ENCODE results near the gene LANCL2. TPM values are rescaled to one million over a fixed set of nuclear protein-coding genes. Genes with fewer than 3 reads are reported as not detected.

LANCL2 gene
- total RNA-seq, 1 donor from 2014 or later = 6.2 TPM

GRCh38 chr7:55475855-55476803 lies 111.0 kb downstream of the LANCL2 start:
- no peak for DNase-seq (ENCODE audit: missing footprints)
- intact Hi-C loops (cut with DNase I) = no loop called here
- ATAC-seq = no peak

GRCh38 chr7:55476852-55477780 lies 112.0 kb downstream of the LANCL2 start:
- intact Hi-C loops (cut with DNase I) = no loop called here
- ATAC-seq = no peak
- no peak for DNase-seq (ENCODE audit: missing footprints)

- intact Hi-C loops (cut with DNase I) = no loop called here
- DNase-seq (ENCODE audit: missing footprints) (no peak), ATAC-seq (peak; percentile 48)
Measured at GRCh38 chr7:55477781-55478374, 112.7 kb downstream of the LANCL2 start.

- ATAC-seq (peak; percentile 29), DNase-seq (ENCODE audit: missing footprints) (no peak)
- intact Hi-C loops (cut with DNase I) = no loop called here
Measured at GRCh38 chr7:55478700-55479099, 113.6 kb downstream of the LANCL2 start.

GRCh38 chr7:55481155-55481554 lies 116.0 kb downstream of the LANCL2 start:
- no peak for DNase-seq (ENCODE audit: missing footprints)
- ATAC-seq = no peak
- intact Hi-C loops (cut with DNase I) = no loop called here

GRCh38 chr7:55483046-55483445 lies 117.9 kb downstream of the LANCL2 start:
- DNase-seq (ENCODE audit: missing footprints) (no peak), ATAC-seq (no peak)
- intact Hi-C loops (cut with DNase I) = no loop called here

Other genes starting within 250 kb of the LANCL2 start
- 23.1 TPM for gene VOPP1, start 207.2 kb downstream of the LANCL2 start, total RNA-seq